A673 (cell line): ENCODE results near the gene MCF2L2.

Experiments used
- EZH2 ChIP-seq: fragments of 200-600 bp; sonication (generic); IDR thresholded peaks from 2 replicates; pipeline ENCODE4 v1.6.1; 2017; ENCODE audit warnings: borderline replicate concordance, low read depth, mild to moderate bottlenecking, mixed read lengths, antibody characterized with exemption, low read length; ENCODE audit not compliant: poor library complexity, severe bottlenecking
- TF ChIP-seq, protein P1 (sequence below): fragments of 300-800, 200-600 bp; sonication (generic); conservative IDR thresholded peaks from 2 replicates; pipeline ENCODE4 v1.5.1; 2017; ENCODE audit warnings: low read depth, mild to moderate bottlenecking, antibody characterized with exemption, low read length, moderate library complexity, mixed read lengths

DNA sequence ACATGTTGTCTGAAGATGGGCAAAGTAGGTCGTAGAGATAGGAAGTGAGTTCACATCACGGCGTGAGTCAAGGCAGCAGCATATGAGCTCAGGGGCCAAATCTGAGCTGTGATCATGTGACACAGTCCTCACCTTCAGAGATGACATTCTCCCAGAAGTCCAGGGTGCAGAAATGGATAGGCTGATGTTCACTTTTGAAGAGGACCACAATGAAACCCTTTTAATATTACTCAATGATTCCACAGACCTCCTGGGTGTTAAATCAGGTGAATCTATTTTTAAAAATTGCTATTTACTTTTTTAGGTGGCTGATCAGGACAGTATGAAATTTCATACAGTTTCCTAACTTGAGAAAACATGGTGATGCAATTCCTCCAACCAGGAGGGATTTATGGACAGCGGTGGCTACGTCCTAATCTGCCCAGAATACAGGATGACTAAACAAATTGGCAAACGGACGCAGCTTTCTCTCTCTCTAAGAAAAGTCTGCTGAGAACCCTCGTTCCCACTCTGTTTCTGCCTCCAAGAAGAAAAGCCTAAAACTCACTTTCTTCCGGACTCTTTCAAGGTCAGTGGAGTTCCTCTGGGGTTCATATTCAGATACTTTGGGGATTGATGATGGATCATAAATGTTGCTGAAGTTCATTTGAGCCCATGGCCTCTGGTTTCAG is 141.0 kb downstream of the MCF2L2 start:
- TF ChIP-seq, protein P1, sequence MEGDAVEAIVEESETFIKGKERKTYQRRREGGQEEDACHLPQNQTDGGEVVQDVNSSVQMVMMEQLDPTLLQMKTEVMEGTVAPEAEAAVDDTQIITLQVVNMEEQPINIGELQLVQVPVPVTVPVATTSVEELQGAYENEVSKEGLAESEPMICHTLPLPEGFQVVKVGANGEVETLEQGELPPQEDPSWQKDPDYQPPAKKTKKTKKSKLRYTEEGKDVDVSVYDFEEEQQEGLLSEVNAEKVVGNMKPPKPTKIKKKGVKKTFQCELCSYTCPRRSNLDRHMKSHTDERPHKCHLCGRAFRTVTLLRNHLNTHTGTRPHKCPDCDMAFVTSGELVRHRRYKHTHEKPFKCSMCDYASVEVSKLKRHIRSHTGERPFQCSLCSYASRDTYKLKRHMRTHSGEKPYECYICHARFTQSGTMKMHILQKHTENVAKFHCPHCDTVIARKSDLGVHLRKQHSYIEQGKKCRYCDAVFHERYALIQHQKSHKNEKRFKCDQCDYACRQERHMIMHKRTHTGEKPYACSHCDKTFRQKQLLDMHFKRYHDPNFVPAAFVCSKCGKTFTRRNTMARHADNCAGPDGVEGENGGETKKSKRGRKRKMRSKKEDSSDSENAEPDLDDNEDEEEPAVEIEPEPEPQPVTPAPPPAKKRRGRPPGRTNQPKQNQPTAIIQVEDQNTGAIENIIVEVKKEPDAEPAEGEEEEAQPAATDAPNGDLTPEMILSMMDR: no peak
- TF ChIP-seq EZH2: no peak
